B cell (primary cell): ENCODE measurements around the gene DCAF7. TPM values are rescaled to one million over a fixed set of nuclear protein-coding genes. Genes with fewer than 3 reads are reported as not detected.

Experiments
- ATAC-seq: fragments of 200-7000 bp; cut with Tn5 transposase; one replicate; pipeline ENCODE4 v1.10.0; 2021; ENCODE audit warnings: low read depth, mild to moderate bottlenecking, moderate number of reproducible peaks, moderate library complexity
- CTCF ChIA-PET: fragments of 350-600 bp; sonication (Branson Sonifier 250); formaldehyde crosslinking; loops from one replicate; lab custom pipeline; 2021; ENCODE audit warnings: antibody characterized with exemption, inconsistent platforms; lab: Charles Lee
- POLR2A ChIA-PET: fragments of 350-600 bp; sonication (Branson Sonifier 250); formaldehyde crosslinking; loops from one replicate; lab custom pipeline; 2021; ENCODE audit warnings: antibody characterized with exemption; lab: Charles Lee
- DNase-seq: peaks from one replicate; pipeline ENCODE4 v3.0.0; 2013
- H2AFZ ChIP-seq: 2 replicates; pipeline ENCODE4 v1.6.1; 2012; ENCODE audit warnings: mild to moderate bottlenecking, low read depth, low read length; ENCODE audit not compliant: insufficient read depth, poor library complexity, severe bottlenecking
- H3K27ac ChIP-seq, 2 donors: 1 replicate in 1 of 2; 2 replicates in 1 of 2; pipeline ENCODE4 v1.5.1; 2012 to 2013; ENCODE audit warnings: low read length in 2 of 2, mild to moderate bottlenecking in 2 of 2, moderate library complexity in 1 of 2
- H3K27me3 ChIP-seq, 4 experiments: fragments of 200-600 bp in 1 of 4; sonication (generic) in 1 of 4; replicated peaks in 1 of 4; 1 replicate in 2 of 4; 2 replicates in 2 of 4; pipeline versions ENCODE4 v1.6.1 to v1.7.0; 2013 to 2016; ENCODE audit warnings: low read length in 3 of 4, mild to moderate bottlenecking in 2 of 4, mixed read lengths in 1 of 4, moderate library complexity in 1 of 4; ENCODE audit not compliant: insufficient read depth in 4 of 4, control insufficient read depth in 3 of 4; ENCODE audit errors: control extremely low read depth in 1 of 4
- H3K36me3 ChIP-seq, 2 experiments: replicated peaks in 1 of 2; 1 replicate in 1 of 2; 2 replicates in 1 of 2; pipeline versions ENCODE4 v1.6.1 to v1.7.1; 2013; ENCODE audit warnings: low read length in 1 of 2; ENCODE audit not compliant: insufficient read depth in 2 of 2, control insufficient read depth in 1 of 2; ENCODE audit errors: control extremely low read depth in 1 of 2, extremely low read depth in 1 of 2
- H3K4me1 ChIP-seq, 2 donors: fragments of 200-600 bp in 1 of 2; sonication (generic) in 1 of 2; 1 replicate in 1 of 2; 2 replicates in 1 of 2; pipeline versions ENCODE4 v1.5.1 to v1.6.1; 2013 to 2017; ENCODE audit warnings: low read length in 2 of 2; ENCODE audit not compliant: control insufficient read depth in 2 of 2, insufficient read depth in 2 of 2
- H3K4me2 ChIP-seq: replicated peaks from 2 replicates; pipeline ENCODE3; 2012; ENCODE audit warnings: mild to moderate bottlenecking, low read depth, low read length; ENCODE audit not compliant: poor library complexity, severe bottlenecking
- H3K4me3 ChIP-seq, 5 experiments: fragments of 200-600 bp in 1 of 5; sonication (generic) in 1 of 5; 1 replicate in 3 of 5; 2 replicates in 2 of 5; pipeline versions ENCODE4 v1.5.1 to v1.7.0; 2011 to 2016; ENCODE audit warnings: low read length in 4 of 5, mild to moderate bottlenecking in 4 of 5, low read depth in 2 of 5, control low read depth in 1 of 5, moderate library complexity in 1 of 5; ENCODE audit not compliant: insufficient read depth in 1 of 5; ENCODE audit errors: control extremely low read depth in 1 of 5, extremely low read depth in 1 of 5
- H3K79me2 ChIP-seq: fragments of 200-600 bp; sonication (generic); one replicate; pipeline ENCODE4 v1.6.0; 2016; ENCODE audit warnings: low read length; ENCODE audit not compliant: control insufficient read depth, insufficient read depth
- H3K9ac ChIP-seq: fragments of 200-600 bp; sonication (generic); 2 replicates; pipeline ENCODE4 v1.6.1; 2017; ENCODE audit warnings: mild to moderate bottlenecking, low read length, moderate library complexity
- H3K9me3 ChIP-seq, 3 donors: one replicate each; pipeline versions ENCODE4 v1.6.1 to v1.7.1; 2013; ENCODE audit warnings: low read length in 2 of 3; ENCODE audit not compliant: control insufficient read depth in 2 of 3, insufficient read depth in 1 of 3; ENCODE audit errors: control extremely low read depth in 1 of 3
- H4K20me1 ChIP-seq: 2 replicates; pipeline ENCODE4 v1.6.0; 2012; ENCODE audit warnings: mild to moderate bottlenecking, low read length; ENCODE audit not compliant: insufficient read depth, control insufficient read depth, poor library complexity, severe bottlenecking
- H3K27ac Mint-ChIP-seq: one replicate; pipeline ENCODE4 v1.8.0; 2021; ENCODE audit warnings: mixed read lengths
- H3K27me3 Mint-ChIP-seq: one replicate; pipeline ENCODE4 v1.8.0; 2021; ENCODE audit warnings: mixed read lengths
- H3K4me1 Mint-ChIP-seq: one replicate; pipeline ENCODE4 v1.8.0; 2021; ENCODE audit warnings: mixed read lengths
- H3K4me3 Mint-ChIP-seq: one replicate; pipeline ENCODE4 v1.8.0; 2021; ENCODE audit warnings: mixed read lengths
- H3K9me3 Mint-ChIP-seq: one replicate; pipeline ENCODE4 v1.8.0; 2022; ENCODE audit warnings: mixed read lengths; ENCODE audit not compliant: insufficient read depth
- EZH2 ChIP-seq: IDR thresholded peaks from 2 replicates; pipeline ENCODE4 v1.6.1; 2012; ENCODE audit warnings: borderline replicate concordance, low read depth, mild to moderate bottlenecking, moderate library complexity, low read length; ENCODE audit not compliant: insufficient read depth, poor library complexity, severe bottlenecking
- WGBS: methylation state at CpG from one replicate; pipeline ENCODE4 v1.1.5; 2013; ENCODE audit warnings: missing lambda C conversion rate; ENCODE audit not compliant: insufficient coverage; 5-methylcytosine and 5-hydroxymethylcytosine counted together
- intact Hi-C: fragments of 100-400 bp; cut with micrococcal nuclease; formaldehyde crosslinking; loops from one replicate; pipeline ENCODE4 v1.10.0; 2022
- polyA plus RNA-seq: library from polyadenylated mRNA; depleted of rRNA; stranded (reverse); fragments of >200 nt; gene quantifications from 2 replicates; pipeline ENCODE4 v1.2.3, GENCODE V29; 2012
- total RNA-seq, 2 donors: library from RNA; stranded (reverse); fragments of 120-200 nt in 1 of 2; gene quantifications; 1 replicate in 1 of 2; 2 replicates in 1 of 2; pipeline versions ENCODE4 v1.2.3 to v1.2.4, GENCODE V29; 2013 to 2022
- TF ChIP-seq, protein P1 (sequence below): fragments of 200-600 bp; IDR thresholded peaks from one replicate; pipeline ENCODE4 v1.8.0; 2022; ENCODE audit warnings: antibody characterized with exemption, mild to moderate bottlenecking

DCAF7 gene
- total and polyA plus RNA-seq, 2 donors (not counting 1 experiment from before 2014, with no cell fraction given) = 55.1 to 84.7 TPM

DNA sequence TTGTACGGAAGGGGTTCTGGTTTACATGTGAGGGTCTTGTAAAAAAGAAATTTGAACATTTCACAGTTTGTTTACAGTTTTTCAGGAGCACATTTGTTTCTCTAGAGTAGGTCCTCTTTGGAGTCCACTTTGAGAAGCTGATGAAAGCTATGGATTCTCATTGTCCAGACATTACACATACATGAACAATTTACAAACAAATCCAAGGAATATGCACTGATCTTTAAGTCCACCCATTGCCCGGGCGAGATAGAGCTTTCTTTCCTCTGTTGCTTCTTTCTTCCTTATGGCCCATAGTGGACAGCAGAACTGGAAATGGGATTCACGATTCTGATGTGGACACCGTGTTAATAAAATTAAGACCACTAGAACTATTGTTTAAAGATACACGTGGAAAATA is 1.9 kb downstream of the DCAF7 start:
- ChIA-PET POLR2A (interaction anchor here (0.6 kb wide), 1 partner anchor 138 kb away, joined by 4 read pairs; no protein-coding TSS in a partner anchor), CTCF (interaction anchor here (0.6 kb wide), 1 partner anchor 57 kb away, joined by 3 read pairs; no protein-coding TSS in a partner anchor)
- Mint-ChIP-seq H3K4me1 (peaks cover 59% of the 10 kb centered on the region), H3K27ac (peak overlapping the region; percentile 53), H3K27me3 (no peaks in the 10 kb centered on the region), H3K4me3 (peak overlapping the region; percentile 87), H3K9me3 (no peaks in the 10 kb centered on the region)
- H4K20me1 ChIP-seq = peaks cover 64% of the 10 kb centered on the region
- no peak for ATAC-seq
- peak overlapping the region; percentile 99 for H3K4me2 ChIP-seq
- intact Hi-C loops = loop anchor here (5.0 kb wide), 1 partner anchor 955 kb away; the partner anchor contains the start of genes CEP95 and DDX5
- DNase-seq = no peak
- WGBS = no CpG with 5 or more reads among the region's 6 CpGs
- no peak for TF ChIP-seq EZH2
- peaks cover 48 to 51% of the 10 kb centered on the region in 2 donors for H3K4me1 ChIP-seq
- peak overlapping the region; percentile 15 for H2AFZ ChIP-seq
- peak overlapping the region; percentile 34 for H3K9ac ChIP-seq
- H3K27ac ChIP-seq = peak overlapping the region in 1 of 2 donors; percentile 41
- peaks cover 0 to 13% of the 10 kb centered on the region in 2 experiments for H3K36me3 ChIP-seq
- peak overlapping the region in 4 of 5 experiments; percentile 3 to 81 (median 30) for H3K4me3 ChIP-seq
- no peaks in the 10 kb centered on the region for H3K27me3 ChIP-seq
- H3K9me3 ChIP-seq = no peaks in the 10 kb centered on the region
- H3K79me2 ChIP-seq = peaks cover 76% of the 10 kb centered on the region

DNA sequence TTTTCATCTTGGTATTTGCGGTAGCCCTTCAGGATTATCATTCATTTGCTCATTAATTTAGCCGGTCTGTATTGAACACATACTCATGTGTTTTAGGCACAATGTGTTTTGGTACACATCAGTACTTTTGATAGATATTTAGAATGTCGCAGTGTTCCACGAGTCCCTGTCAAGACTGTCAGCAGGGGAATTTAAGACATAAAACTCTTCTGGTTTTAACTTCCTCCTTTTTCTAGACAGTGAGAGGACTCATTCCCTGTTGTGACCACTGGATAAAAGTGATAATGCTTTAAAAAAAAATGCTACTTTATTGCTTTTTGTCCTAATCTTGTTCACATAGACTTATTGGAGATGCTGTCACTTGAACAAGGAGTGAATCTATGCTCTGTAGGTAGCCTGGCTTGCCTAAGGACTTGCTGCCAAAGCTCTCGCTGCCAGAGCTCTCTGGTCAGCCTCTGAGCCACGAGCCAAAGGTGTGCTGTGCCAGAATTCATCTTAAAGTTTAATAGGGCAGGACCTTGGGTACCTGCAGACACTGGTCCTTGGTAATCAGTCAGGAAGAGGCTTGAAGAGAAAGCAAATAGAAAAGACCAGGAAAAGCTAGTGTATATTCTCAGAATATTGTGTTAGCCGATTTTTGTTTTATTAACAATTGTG is 5.4 kb downstream of the DCAF7 start:
- TF ChIP-seq EZH2 = no peak
- TF ChIP-seq, protein P1, sequence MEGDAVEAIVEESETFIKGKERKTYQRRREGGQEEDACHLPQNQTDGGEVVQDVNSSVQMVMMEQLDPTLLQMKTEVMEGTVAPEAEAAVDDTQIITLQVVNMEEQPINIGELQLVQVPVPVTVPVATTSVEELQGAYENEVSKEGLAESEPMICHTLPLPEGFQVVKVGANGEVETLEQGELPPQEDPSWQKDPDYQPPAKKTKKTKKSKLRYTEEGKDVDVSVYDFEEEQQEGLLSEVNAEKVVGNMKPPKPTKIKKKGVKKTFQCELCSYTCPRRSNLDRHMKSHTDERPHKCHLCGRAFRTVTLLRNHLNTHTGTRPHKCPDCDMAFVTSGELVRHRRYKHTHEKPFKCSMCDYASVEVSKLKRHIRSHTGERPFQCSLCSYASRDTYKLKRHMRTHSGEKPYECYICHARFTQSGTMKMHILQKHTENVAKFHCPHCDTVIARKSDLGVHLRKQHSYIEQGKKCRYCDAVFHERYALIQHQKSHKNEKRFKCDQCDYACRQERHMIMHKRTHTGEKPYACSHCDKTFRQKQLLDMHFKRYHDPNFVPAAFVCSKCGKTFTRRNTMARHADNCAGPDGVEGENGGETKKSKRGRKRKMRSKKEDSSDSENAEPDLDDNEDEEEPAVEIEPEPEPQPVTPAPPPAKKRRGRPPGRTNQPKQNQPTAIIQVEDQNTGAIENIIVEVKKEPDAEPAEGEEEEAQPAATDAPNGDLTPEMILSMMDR = no peak
- DNase-seq (no peak), ATAC-seq (no peak)
- H3K27ac Mint-ChIP-seq = no peak overlapping the region
- 90% methylated on average over 3 of the region's 7 CpGs for WGBS
- CTCF ChIA-PET = no interaction called here
- H3K4me1 ChIP-seq = peaks cover 40 to 41% of the 10 kb centered on the region in 2 donors
- H3K27me3 Mint-ChIP-seq = no peaks in the 10 kb centered on the region
- no peaks in the 10 kb centered on the region for H3K27me3 ChIP-seq
- H3K27ac ChIP-seq = no peak overlapping the region
- H3K9me3 Mint-ChIP-seq = no peaks in the 10 kb centered on the region
- H3K79me2 ChIP-seq = peaks cover 97% of the 10 kb centered on the region
- peak overlapping the region; percentile 21 for H3K4me2 ChIP-seq
- POLR2A ChIA-PET = no interaction called here
- peaks cover 3 to 13% of the 10 kb centered on the region in 2 experiments for H3K36me3 ChIP-seq
- H2AFZ ChIP-seq = no peak overlapping the region
- no peak overlapping the region for H3K9ac ChIP-seq
- no peaks in the 10 kb centered on the region for H3K9me3 ChIP-seq
- peaks cover 65% of the 10 kb centered on the region for H3K4me1 Mint-ChIP-seq
- H3K4me3 Mint-ChIP-seq = no peak overlapping the region
- intact Hi-C loops = no loop called here
- no peak overlapping the region for H3K4me3 ChIP-seq
- H4K20me1 ChIP-seq = peaks cover 90% of the 10 kb centered on the region
